Measurements from ENCODE around the gene UGDH. TPM values are rescaled to one million over a fixed set of nuclear protein-coding genes. Genes with fewer than 3 reads are reported as not detected.

Gene UGDH
- total RNA-seq, 3 donors from 2014 or later: 148 to 352 (median 263) TPM

GRCh38 chr4:39470402-39470801, 56.8 kb downstream of the UGDH start:
- no peak overlapping the region for H3K4me3 ChIP-seq
- TF ChIP-seq CTCF (IDR thresholded peaks at IDR 0.05): no peak
- peaks cover 7% of the 10 kb centered on the region for H3K4me1 ChIP-seq (ENCODE audit: low read depth)
- intact Hi-C loops (cut with DNase I, micrococcal nuclease): no loop called here
- DNase-seq (no peak), ATAC-seq (no peak)
- H3K9me3 ChIP-seq: no peaks in the 10 kb centered on the region
- H3K36me3 ChIP-seq (ENCODE audit: low read depth): no peaks in the 10 kb centered on the region

- Histone ChIP-seq H3K36me3 (ENCODE audit: low read depth) (no peaks in the 10 kb centered on the region), H3K4me1 (ENCODE audit: low read depth) (peaks cover 7% of the 10 kb centered on the region), H3K4me3 (no peak overlapping the region), H3K9me3 (no peaks in the 10 kb centered on the region)
- DNase-seq (peak in 1 of 3 donors; percentile 42), ATAC-seq (peak; percentile 91)
- intact Hi-C loops (cut with DNase I, micrococcal nuclease): loop anchor here in 1 of 2 donors (5.0 kb wide), 2 partner anchors 188 to 508 kb away; partner anchors contain the start of gene PDS5A
- TF ChIP-seq CTCF (IDR thresholded peaks at IDR 0.05): peak; percentile 46
These were observed 57.7 kb downstream of the UGDH start for GRCh38 chr4:39469429-39470077.

- no peaks in the 10 kb centered on the region for H3K9me3 ChIP-seq
- H3K4me3 ChIP-seq: no peak overlapping the region
- H3K36me3 ChIP-seq (ENCODE audit: low read depth): no peaks in the 10 kb centered on the region
- intact Hi-C loops (cut with DNase I, micrococcal nuclease): loop anchor here in 1 of 2 donors (5.0 kb wide), 2 partner anchors 190 to 510 kb away; partner anchors contain the start of gene PDS5A
- ATAC-seq (no peak), DNase-seq (no peak)
- H3K4me1 ChIP-seq (ENCODE audit: low read depth): peaks cover 7% of the 10 kb centered on the region
- TF ChIP-seq CTCF (IDR thresholded peaks at IDR 0.05): no peak
These were observed 59.8 kb downstream of the UGDH start for GRCh38 chr4:39467464-39467863.

GRCh38 chr4:39466747-39467146, 60.5 kb downstream of the UGDH start:
- Histone ChIP-seq H3K4me3 (no peak overlapping the region), H3K36me3 (ENCODE audit: low read depth) (no peaks in the 10 kb centered on the region), H3K4me1 (ENCODE audit: low read depth) (peaks cover 7% of the 10 kb centered on the region), H3K9me3 (no peaks in the 10 kb centered on the region)
- peak; percentile 80 for ATAC-seq
- DNase-seq: no peak
- intact Hi-C loops (cut with DNase I, micrococcal nuclease): loop anchor here in 1 of 2 donors (5.0 kb wide), 2 partner anchors 191 to 511 kb away; partner anchors contain the start of gene PDS5A
- TF ChIP-seq CTCF (IDR thresholded peaks at IDR 0.05): no peak

GRCh38 chr4:39464886-39465501, 62.2 kb downstream of the UGDH start:
- peaks cover 7% of the 10 kb centered on the region for H3K4me1 ChIP-seq (ENCODE audit: low read depth)
- no peaks in the 10 kb centered on the region for H3K36me3 ChIP-seq (ENCODE audit: low read depth)
- no peak for ATAC-seq
- TF ChIP-seq CTCF (IDR thresholded peaks at IDR 0.05): no peak
- intact Hi-C loops (cut with DNase I, micrococcal nuclease): loop anchor here in 1 of 2 donors (5.0 kb wide), 2 partner anchors 192 to 512 kb away; partner anchors contain the start of gene PDS5A
- DNase-seq: no peak
- H3K4me3 ChIP-seq: no peak overlapping the region
- H3K9me3 ChIP-seq: no peaks in the 10 kb centered on the region
